ENCODE measurements around the gene GMFB. TPM values are rescaled to one million over a fixed set of nuclear protein-coding genes. Genes with fewer than 3 reads are reported as not detected.

The GMFB gene
- total RNA-seq, 1 experiment from 2014 or later = 79.2 TPM

- no peaks in the 10 kb centered on the region; a peak in 1 of 7 replicates for H3K36me3 Mint-ChIP-seq (ENCODE audit: insufficient read depth in 1 of 3, low read depth in 3 of 3)
- no peak for DNase-seq
- no peaks in the 10 kb centered on the region for H3K27me3 ChIP-seq (ENCODE audit: insufficient read depth, low read length)
- no peak overlapping the region for H3K4me3 Mint-ChIP-seq
- H3K27ac Mint-ChIP-seq = no peak overlapping the region
- H2BK5ac ChIP-seq (ENCODE audit: insufficient read length, low read length) = no peak overlapping the region
- H2BK15ac ChIP-seq (ENCODE audit: low read depth, low read length) = no peak overlapping the region
- no peak overlapping the region for H3K56ac ChIP-seq (ENCODE audit: insufficient read length, low read depth, low read length)
- no peak overlapping the region for H3K14ac ChIP-seq (ENCODE audit: insufficient read depth, low read length)
- H2BK12ac ChIP-seq (ENCODE audit: insufficient read length, low read depth, low read length) = no peak overlapping the region
- TF ChIP-seq CTCF (conservative IDR thresholded peaks at IDR 0.05) = no peak
- H3K23me2 ChIP-seq (ENCODE audit: insufficient read length, low read depth, low read length, poor library complexity, severe bottlenecking) = no peaks in the 10 kb centered on the region
- WGBS (ENCODE audit: extremely low coverage, insufficient read length, low lambda C conversion rate) = no CpG with 5 or more reads among the region's 2 CpGs
- peaks cover 5 to 8% of the 10 kb centered on the region in 2 experiments; a peak in 3 of 4 replicates for H3K4me1 Mint-ChIP-seq
- H3K4me1 ChIP-seq (ENCODE audit: insufficient read depth, low read length) = no peaks in the 10 kb centered on the region
- no peaks in the 10 kb centered on the region for H4K20me1 ChIP-seq (ENCODE audit: control insufficient read depth, insufficient read depth, insufficient read length)
- no peak overlapping the region for H4K91ac ChIP-seq (ENCODE audit: insufficient read length, low read depth, low read length)
- H2AFZ ChIP-seq (ENCODE audit: low read length) = no peak overlapping the region
- H3K79me2 ChIP-seq (ENCODE audit: insufficient read depth, low read length) = no peaks in the 10 kb centered on the region
- H3T11ph ChIP-seq (ENCODE audit: low read length) = no peak overlapping the region
- H3K18ac ChIP-seq (ENCODE audit: insufficient read length, low read depth, low read length) = no peak overlapping the region
- H3K79me1 ChIP-seq (ENCODE audit: insufficient read depth, low read depth, low read length, poor library complexity, severe bottlenecking) = no peaks in the 10 kb centered on the region
- H4K8ac ChIP-seq (replicated peaks; ENCODE audit: insufficient read length, low read depth, low read length) = no peak overlapping the region
- H3K4me2 ChIP-seq (ENCODE audit: insufficient read depth, insufficient read length, low read length) = no peak overlapping the region
- H3K9ac ChIP-seq (ENCODE audit: extremely low read depth, insufficient read length, low read length) = no peak overlapping the region
- no peaks in the 10 kb centered on the region for H3K9me3 Mint-ChIP-seq
- H3K23ac ChIP-seq (ENCODE audit: insufficient read length, low read depth, low read length) = no peak overlapping the region
- no peaks in the 10 kb centered on the region for H3K9me3 ChIP-seq (ENCODE audit: control insufficient read depth, low read depth, low read length)
- H2BK120ac ChIP-seq (ENCODE audit: low read depth, low read length, poor library complexity, severe bottlenecking) = no peak overlapping the region
- no peak overlapping the region for H3K27ac ChIP-seq (ENCODE audit: insufficient read length, low read depth, low read length)
- no peak overlapping the region for H2AK5ac ChIP-seq (ENCODE audit: insufficient read length, low read length)
- H3K27me3 Mint-ChIP-seq (ENCODE audit: low read depth) = no peaks in the 10 kb centered on the region
- no peak overlapping the region for H4K5ac ChIP-seq (ENCODE audit: insufficient read length, low read depth, low read length)
- no peak overlapping the region for H3K4ac ChIP-seq (ENCODE audit: low read depth, low read length)
- no peak overlapping the region for H2BK20ac ChIP-seq (ENCODE audit: low read depth, low read length, poor library complexity, severe bottlenecking)
Observed at GRCh38 chr14:54497224-54497623, 8.4 kb upstream of the GMFB start.
